Urinary bladder (tissue), 4 donors: Measurements from ENCODE around the gene OSM. TPM values are rescaled to one million over a fixed set of nuclear protein-coding genes. Genes with fewer than 3 reads are reported as not detected.

ENCODE experiments used
- DNase-seq: peaks from one replicate; pipeline ENCODE4 v3.0.0-alpha.2; 2015; ENCODE audit errors: extremely low spot score
- H3K27ac ChIP-seq: one replicate; pipeline ENCODE4 v1.5.1; 2013; ENCODE audit warnings: low read depth, mild to moderate bottlenecking, moderate library complexity
- H3K36me3 ChIP-seq: one replicate; pipeline ENCODE4 v1.6.1; 2013; ENCODE audit warnings: mild to moderate bottlenecking, moderate library complexity; ENCODE audit not compliant: insufficient read depth
- H3K4me1 ChIP-seq: one replicate; pipeline ENCODE4 v1.6.1; 2013; ENCODE audit warnings: mild to moderate bottlenecking, moderate library complexity; ENCODE audit not compliant: insufficient read depth
- H3K4me3 ChIP-seq: one replicate; pipeline ENCODE4 v1.5.1; 2013; ENCODE audit warnings: low read depth, low read length
- WGBS: extraction: QIAGEN DNeasy Blood & Tissue Kit; methylation state at CpG from one replicate; pipeline ENCODE4 v1.1.7; 2013; 5-methylcytosine and 5-hydroxymethylcytosine counted together
- polyA plus RNA-seq: library from polyadenylated mRNA; stranded (reverse); fragments of 200-250 nt; gene quantifications from one replicate; pipeline ENCODE4 v1.2.3, GENCODE V29; 2013
- total RNA-seq: library from RNA; depleted of rRNA; stranded (reverse); fragments of >200 nt; gene quantifications from one replicate; pipeline ENCODE4 v1.2.3, GENCODE V29; 2014
- donor health status: healthy with polysubstance abuse.
- donor health status: healthy.

Gene OSM
- total and polyA plus RNA-seq, 2 donors: 0.32 to 1.3 TPM

- Histone ChIP-seq H3K27ac (no peak overlapping the region), H3K4me3 (no peak overlapping the region), H3K36me3 (no peaks in the 10 kb centered on the region), H3K4me1 (no peaks in the 10 kb centered on the region)
- DNase-seq: peak; percentile 77
- WGBS: 23% methylated on average over 22 of the region's 22 CpGs
Observed at GRCh38 chr22:30253205-30253852, 13.3 kb downstream of the OSM start.

GRCh38 chr22:30252411-30253204 lies 14.0 kb downstream of the OSM start:
- H3K4me3 ChIP-seq: no peak overlapping the region
- no peaks in the 10 kb centered on the region for H3K4me1 ChIP-seq
- no peaks in the 10 kb centered on the region for H3K36me3 ChIP-seq
- DNase-seq: no peak
- WGBS: 69% methylated on average over 22 of the region's 22 CpGs
- no peak overlapping the region for H3K27ac ChIP-seq

GRCh38 chr22:30251711-30252110 lies 14.9 kb downstream of the OSM start:
- Histone ChIP-seq H3K4me3 (no peak overlapping the region), H3K36me3 (no peaks in the 10 kb centered on the region), H3K27ac (no peak overlapping the region), H3K4me1 (no peaks in the 10 kb centered on the region)
- no peak for DNase-seq
- 71% methylated on average over 10 of the region's 10 CpGs for WGBS

GRCh38 chr22:30250661-30251267 lies 15.9 kb downstream of the OSM start:
- no peaks in the 10 kb centered on the region for H3K36me3 ChIP-seq
- no peak overlapping the region for H3K4me3 ChIP-seq
- H3K27ac ChIP-seq: no peak overlapping the region
- no peaks in the 10 kb centered on the region for H3K4me1 ChIP-seq
- WGBS: 79% methylated on average over 12 of the region's 12 CpGs
- DNase-seq: no peak

GRCh38 chr22:30250039-30250565 lies 16.5 kb downstream of the OSM start:
- WGBS: 93% methylated on average over 3 of the region's 3 CpGs
- H3K36me3 ChIP-seq: no peaks in the 10 kb centered on the region
- no peak for DNase-seq
- H3K4me3 ChIP-seq: no peak overlapping the region
- no peaks in the 10 kb centered on the region for H3K4me1 ChIP-seq
- H3K27ac ChIP-seq: no peak overlapping the region

DNA sequence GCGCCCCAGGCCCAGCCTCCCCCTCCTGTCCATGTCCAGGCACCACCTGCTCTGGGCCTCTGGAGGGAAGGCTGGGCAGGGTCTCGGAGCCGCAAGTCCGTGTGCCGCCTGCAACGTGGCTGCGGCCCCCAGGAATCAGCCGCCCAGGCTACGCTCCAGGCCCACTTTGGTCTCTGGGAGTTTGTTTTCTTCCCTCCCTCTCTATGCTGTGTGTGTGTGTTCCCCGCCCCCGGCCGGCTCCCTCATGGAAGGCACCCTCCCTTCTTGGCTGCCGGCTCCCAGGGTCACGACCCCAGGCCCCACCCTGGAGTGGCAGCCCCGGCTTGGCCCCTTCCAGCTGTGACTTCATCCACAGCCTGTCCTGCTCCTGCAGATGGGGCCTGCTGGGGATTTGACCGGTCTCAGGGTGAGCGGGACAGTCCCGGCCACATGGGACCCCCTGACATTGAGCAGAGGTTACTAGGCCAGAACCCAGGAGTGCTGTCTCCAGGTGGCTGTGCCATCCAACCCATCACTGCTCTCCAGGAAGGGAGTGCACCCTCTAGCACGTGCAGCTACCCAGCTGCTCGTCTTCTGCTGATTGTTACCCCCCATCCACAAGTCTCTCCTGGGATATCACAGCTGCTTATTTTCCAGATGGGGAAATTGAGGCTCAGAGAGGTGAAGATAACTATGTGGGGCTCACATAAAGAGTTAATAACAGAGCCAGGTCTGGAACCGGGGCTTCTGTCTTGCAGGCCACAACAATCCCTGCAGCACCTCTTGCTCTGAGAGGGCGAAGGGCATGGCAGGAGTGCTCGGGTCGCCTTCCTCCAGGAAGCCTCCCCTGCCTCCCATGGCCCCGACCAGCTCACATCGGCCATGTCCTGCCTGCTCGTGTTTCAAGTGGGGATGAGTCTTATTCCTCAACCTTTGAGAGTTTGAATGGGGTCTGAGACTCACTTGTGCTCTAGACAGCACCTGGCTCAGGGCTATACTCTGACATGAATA lies 17.3 kb downstream of the OSM start:
- DNase-seq: no peak
- H3K4me1 ChIP-seq: no peaks in the 10 kb centered on the region
- H3K4me3 ChIP-seq: no peak overlapping the region
- no peak overlapping the region for H3K27ac ChIP-seq
- no peaks in the 10 kb centered on the region for H3K36me3 ChIP-seq
- 64% methylated on average over 27 of the region's 27 CpGs for WGBS

DNA sequence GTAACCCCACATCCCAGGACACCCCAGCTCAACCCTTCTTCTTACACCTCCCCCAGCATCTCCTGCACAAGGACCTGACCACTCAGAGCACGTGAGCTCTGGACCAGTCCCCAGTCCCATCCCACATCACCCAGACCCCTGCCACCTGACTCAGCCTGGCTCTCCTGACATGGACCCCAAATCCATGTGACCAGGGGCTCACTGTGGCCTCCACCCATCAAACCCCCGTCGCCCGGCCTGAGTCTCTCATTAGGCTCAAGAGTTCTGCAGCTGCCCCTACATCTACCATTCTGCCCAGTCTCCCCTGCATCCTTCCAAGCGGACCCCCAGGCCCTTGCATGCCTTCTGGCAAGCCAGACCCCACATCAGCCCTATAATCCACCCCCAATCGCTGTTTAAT lies 18.2 kb downstream of the OSM start:
- H3K36me3 ChIP-seq: no peaks in the 10 kb centered on the region
- 60% methylated on average over 6 of the region's 6 CpGs for WGBS
- no peaks in the 10 kb centered on the region for H3K4me1 ChIP-seq
- no peak overlapping the region for H3K4me3 ChIP-seq
- DNase-seq: no peak
- H3K27ac ChIP-seq: no peak overlapping the region

DNA sequence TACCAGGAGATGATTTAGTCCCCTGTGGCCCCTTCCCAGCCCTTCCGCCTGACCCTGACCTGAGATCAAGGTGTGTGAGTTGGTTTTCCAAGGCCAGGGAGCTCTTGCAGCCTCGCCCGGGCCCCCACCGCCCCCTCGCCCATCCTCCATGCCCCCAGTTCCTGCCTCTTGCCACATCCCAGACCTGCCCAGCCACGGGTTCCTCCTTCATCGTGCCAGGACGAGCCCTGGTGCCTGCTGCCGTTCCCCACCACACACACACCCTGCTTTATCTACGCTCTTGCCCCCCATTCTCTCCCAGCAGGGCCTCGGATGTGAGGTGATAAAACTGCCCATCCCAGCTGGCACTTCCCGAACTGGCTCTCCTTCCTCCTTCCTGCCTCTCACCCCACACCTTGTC lies 18.7 kb downstream of the OSM start:
- Histone ChIP-seq H3K4me1 (no peaks in the 10 kb centered on the region), H3K36me3 (no peaks in the 10 kb centered on the region), H3K27ac (no peak overlapping the region), H3K4me3 (no peak overlapping the region)
- DNase-seq: no peak
- WGBS: 73% methylated on average over 12 of the region's 12 CpGs

DNA sequence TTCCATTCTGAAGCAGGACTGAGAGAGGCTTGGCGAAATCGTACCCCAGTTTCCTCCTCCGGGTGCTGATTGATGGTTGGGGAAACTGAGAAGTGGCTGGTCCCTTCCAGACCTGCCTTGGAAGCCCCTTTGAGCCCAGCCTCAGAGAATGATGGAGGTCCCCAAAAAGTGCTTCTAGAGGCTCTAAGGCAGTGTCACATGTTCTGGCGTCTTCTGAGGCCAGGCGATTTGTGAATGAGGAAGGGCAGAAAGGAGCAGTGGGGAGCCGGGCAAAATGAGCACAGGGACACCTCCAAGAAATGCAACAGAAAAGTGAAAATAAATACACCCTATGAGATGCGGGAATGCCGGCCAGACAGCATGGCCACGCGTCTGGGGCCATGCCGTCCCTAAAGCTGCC lies 19.1 kb downstream of the OSM start:
- Histone ChIP-seq H3K36me3 (no peaks in the 10 kb centered on the region), H3K27ac (no peak overlapping the region), H3K4me1 (no peaks in the 10 kb centered on the region), H3K4me3 (no peak overlapping the region)
- 83% methylated on average over 11 of the region's 11 CpGs for WGBS
- no peak for DNase-seq

GRCh38 chr22:30246814-30247376 lies 19.8 kb downstream of the OSM start:
- no peaks in the 10 kb centered on the region for H3K36me3 ChIP-seq
- H3K27ac ChIP-seq: no peak overlapping the region
- WGBS: 27% methylated on average over 15 of the region's 15 CpGs
- peak overlapping the region; percentile 35 for H3K4me3 ChIP-seq
- H3K4me1 ChIP-seq: no peaks in the 10 kb centered on the region
- no peak for DNase-seq

DNA sequence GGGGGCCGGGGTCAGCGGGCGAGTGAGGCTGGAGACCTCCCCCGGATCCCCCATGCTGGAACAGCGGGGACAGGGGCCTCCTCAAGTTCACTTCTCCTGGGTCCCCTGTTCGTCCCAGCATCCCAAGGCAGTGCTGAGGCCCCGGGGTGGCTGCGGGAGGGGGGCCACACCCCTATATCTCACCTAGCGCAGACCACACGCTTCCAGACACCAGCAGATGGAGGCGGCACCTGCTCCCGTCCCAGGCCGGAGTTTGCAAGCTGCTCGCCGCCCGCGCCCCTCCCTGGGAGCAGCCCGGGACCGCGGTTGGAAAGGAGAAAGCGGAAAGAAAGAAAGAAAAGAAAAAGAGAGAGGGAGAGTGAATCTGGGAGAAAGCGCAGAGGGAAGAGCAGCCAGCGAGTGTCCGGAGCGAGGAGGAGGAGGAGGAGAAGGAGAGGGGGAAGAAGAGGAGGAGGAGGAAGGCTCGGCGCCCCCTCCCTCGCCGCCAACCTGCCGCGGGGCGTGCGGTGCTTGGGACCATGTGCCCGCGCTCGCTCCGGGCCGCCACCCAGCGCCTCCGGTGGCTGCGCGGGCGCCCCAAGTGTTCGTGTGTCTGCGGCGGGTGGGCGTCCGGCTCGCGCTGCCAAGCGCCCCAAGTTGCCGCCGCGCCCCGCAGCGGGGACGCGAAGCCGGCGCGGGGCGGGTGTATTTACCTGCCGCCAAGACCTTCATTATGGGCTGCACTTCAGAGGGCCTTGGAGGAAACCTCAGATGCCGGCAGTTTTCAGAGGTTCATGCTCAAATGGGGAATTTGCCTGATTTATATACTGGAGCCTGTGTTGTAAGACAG lies 20.5 kb downstream of the OSM start, which contains the start of gene LIF:
LIF (minus strand) TSS at position 775 of the 829 bp plus-strand sequence; CDS start at position 711, 64 bp downstream.
- Histone ChIP-seq H3K27ac (peak within 1 kb of the TSS; percentile 30), H3K4me1 (no peaks in the 10 kb centered on the region), H3K36me3 (no peaks in the 10 kb centered on the region), H3K4me3 (peak within 1 kb of the TSS; percentile 35)
- 2% methylated on average over 64 of the region's 64 CpGs for WGBS
- DNase-seq: no peak
